ENCODE measurements around the gene ELP6.

DNA sequence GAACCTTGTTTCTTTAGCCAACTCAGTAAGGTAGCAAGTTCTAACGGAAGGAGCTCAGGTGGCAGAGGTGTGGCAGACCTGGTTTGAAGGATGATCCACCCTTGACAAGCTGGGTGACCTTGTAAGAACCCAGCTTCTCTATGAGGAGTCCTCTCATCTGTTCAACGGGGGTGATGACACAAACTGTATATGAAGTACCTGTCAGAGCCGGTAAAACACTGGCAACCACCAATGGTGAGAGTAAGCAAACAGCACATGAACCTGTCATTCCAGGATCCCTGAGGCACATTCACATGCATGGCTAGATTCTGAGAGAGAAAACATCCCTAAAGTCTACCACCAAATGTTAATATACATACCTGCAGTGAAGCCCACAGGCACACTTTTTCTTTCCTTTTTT lies 40.1 kb downstream of the ELP6 start:
- TF ChIP-seq, protein P1, sequence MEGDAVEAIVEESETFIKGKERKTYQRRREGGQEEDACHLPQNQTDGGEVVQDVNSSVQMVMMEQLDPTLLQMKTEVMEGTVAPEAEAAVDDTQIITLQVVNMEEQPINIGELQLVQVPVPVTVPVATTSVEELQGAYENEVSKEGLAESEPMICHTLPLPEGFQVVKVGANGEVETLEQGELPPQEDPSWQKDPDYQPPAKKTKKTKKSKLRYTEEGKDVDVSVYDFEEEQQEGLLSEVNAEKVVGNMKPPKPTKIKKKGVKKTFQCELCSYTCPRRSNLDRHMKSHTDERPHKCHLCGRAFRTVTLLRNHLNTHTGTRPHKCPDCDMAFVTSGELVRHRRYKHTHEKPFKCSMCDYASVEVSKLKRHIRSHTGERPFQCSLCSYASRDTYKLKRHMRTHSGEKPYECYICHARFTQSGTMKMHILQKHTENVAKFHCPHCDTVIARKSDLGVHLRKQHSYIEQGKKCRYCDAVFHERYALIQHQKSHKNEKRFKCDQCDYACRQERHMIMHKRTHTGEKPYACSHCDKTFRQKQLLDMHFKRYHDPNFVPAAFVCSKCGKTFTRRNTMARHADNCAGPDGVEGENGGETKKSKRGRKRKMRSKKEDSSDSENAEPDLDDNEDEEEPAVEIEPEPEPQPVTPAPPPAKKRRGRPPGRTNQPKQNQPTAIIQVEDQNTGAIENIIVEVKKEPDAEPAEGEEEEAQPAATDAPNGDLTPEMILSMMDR (IDR thresholded peaks at IDR 0.05; ENCODE audit: poor library complexity), result no peak
- TF ChIP-seq EZH2 (IDR thresholded peaks at IDR 0.05; ENCODE audit: borderline replicate concordance) (no peak), EZH2phosphoT487 (IDR thresholded peaks at IDR 0.05; ENCODE audit: low read depth, severe bottlenecking, unreplicated experiment) (no peak)
